Measurements from ENCODE around the gene NUSAP1.

NUSAP1 gene

DNA sequence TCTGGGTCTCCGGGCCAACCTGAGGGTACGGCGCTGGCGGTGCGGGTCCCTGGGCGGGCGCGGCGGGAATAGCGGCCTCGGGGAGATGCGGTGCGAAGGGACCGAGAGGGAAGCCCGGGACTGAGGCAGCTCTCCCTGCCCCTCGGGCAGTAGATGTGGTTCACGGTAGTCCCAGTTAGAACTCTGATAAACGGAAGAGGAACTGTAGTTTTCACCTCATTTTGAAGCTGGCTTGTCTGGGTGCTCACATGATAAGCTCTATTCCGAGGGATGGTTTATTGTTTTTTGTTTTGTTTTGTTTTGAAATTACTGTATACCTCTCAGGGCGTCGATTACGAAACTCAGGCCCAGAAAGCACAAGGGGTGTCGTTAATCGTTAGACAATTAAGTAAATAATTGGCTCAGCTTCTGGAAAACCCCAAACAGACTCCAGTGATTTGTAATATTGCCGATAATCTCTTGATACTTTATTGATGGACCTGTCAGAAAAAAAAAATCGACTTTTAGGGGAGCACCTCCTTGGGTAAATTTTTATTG, 413 bp downstream of the NUSAP1 start:
- no peak overlapping the region for H3K27ac ChIP-seq (ENCODE audit: low read length)
- no peak for DNase-seq (ENCODE audit: low read depth, low spot score)
- no peaks in the 10 kb centered on the region for H3K9me3 ChIP-seq (ENCODE audit: control insufficient read depth, insufficient read depth, low read length)
- no peaks in the 10 kb centered on the region for H3K4me1 ChIP-seq (ENCODE audit: control insufficient read depth, insufficient read depth, low read length)
- H3K36me3 ChIP-seq (ENCODE audit: control insufficient read depth, insufficient read depth, low read length) = no peaks in the 10 kb centered on the region
- no peaks in the 10 kb centered on the region for H3K27me3 ChIP-seq (ENCODE audit: control insufficient read depth, insufficient read depth, low read length)
- WGBS (ENCODE audit: insufficient coverage, insufficient read length) = no CpG with 5 or more reads among the region's 26 CpGs
- peak overlapping the region; percentile 89 for H3K4me3 ChIP-seq (ENCODE audit: low read length)

DNA sequence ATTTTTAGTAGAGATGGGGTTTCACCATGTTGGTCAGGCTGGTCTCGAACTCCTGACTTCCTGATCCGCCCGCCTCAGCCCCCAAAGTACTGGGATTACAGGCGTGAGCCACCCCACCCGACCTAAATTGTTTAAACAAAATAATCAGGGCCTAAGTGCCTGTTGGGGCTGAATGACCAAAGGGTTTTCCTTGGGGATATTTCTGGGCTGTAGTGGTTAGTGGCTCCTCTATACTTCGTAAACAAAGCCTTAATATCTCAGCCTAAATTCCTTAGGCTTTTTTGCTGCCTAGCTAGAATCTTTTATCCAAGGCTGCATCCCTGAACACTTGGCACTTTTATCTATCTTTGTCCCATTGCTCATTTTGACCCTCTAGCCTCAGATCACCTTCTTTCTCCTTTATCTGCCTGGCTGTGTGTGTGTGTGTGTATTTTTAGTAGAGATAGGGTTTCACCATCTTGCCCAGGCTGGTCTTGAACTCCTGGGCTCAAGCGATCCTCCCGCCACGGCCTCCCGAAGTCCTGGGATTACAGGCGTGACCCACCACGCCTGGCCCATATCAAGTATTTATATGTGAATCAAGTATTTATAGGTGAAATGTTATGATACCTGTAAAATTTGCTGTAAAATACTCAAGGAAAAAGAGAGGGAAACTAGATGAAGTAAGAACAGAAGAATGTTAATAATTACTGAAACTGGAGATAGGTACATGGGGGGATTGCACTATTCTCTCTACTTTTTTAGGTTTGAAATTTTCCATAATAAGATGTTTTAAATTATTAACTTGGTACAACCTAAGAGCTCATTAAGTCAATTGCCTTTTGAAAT, 1.8 kb downstream of the NUSAP1 start:
- no peak for DNase-seq (ENCODE audit: low read depth, low spot score)
- WGBS (ENCODE audit: insufficient coverage, insufficient read length) = no CpG with 5 or more reads among the region's 12 CpGs

DNA sequence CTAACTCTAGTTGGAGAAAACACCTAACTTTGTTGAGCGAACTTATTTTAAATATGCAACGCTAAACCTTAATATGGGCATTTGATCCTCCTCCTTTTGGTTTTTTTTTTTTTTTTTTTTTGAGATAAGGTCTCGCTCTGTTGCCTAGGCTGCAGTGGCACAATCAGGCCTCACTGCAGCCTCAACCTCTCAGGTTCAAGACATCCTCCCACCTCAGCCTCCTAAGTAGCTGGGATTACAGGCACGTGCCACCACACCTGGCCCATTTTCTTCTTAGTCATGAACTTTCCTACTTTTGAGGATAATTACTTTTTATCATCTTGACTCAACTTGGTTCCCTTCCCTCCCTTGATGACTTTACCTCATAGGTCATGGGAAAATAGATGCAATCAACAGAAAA, 3.9 kb downstream of the NUSAP1 start:
- Histone ChIP-seq H3K27ac (ENCODE audit: low read length) (no peak overlapping the region), H3K4me1 (ENCODE audit: control insufficient read depth, insufficient read depth, low read length) (no peaks in the 10 kb centered on the region), H3K4me3 (ENCODE audit: low read length) (no peak overlapping the region), H3K36me3 (ENCODE audit: control insufficient read depth, insufficient read depth, low read length) (peaks cover 13% of the 10 kb centered on the region), H3K27me3 (ENCODE audit: control insufficient read depth, insufficient read depth, low read length) (no peaks in the 10 kb centered on the region), H3K9me3 (ENCODE audit: control insufficient read depth, insufficient read depth, low read length) (no peaks in the 10 kb centered on the region)
- DNase-seq (ENCODE audit: low read depth, low spot score) = no peak
- no CpG with 5 or more reads among the region's 4 CpGs for WGBS (ENCODE audit: insufficient coverage, insufficient read length)

More for the DNA sequence above, 1.8 kb downstream of the NUSAP1 start:
- Histone ChIP-seq H3K27me3 (ENCODE audit: control insufficient read depth, insufficient read depth, low read length) (no peaks in the 10 kb centered on the region), H3K9me3 (ENCODE audit: control insufficient read depth, insufficient read depth, low read length) (no peaks in the 10 kb centered on the region), H3K4me3 (ENCODE audit: low read length) (peak overlapping the region; percentile 10; the same call in 1 of the 2 replicates), H3K4me1 (ENCODE audit: control insufficient read depth, insufficient read depth, low read length) (no peaks in the 10 kb centered on the region), H3K36me3 (ENCODE audit: control insufficient read depth, insufficient read depth, low read length) (0 out of 2 replicates have a peak, but pooled peaks cover 2% of the 10 kb centered on the region), H3K27ac (ENCODE audit: low read length) (no peak overlapping the region)

DNA sequence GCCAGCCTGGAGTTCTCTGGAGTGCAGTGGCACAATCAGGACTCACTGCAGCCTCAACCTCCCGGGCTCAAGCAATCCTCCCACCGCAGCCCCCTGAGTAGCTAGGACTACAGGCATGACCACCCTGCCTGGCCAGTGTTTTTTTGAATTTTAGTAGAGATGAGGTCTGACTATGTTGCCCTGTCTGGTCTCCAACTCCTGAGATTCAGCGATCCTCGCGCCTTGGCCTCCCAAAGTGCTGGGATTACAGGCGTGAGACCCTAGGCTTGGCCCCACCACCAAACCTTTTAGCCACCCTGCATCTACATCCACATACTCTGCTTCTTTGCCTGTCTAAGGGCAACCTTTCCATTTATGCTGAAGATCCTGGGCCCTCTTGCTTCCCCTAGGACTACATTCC, 4.4 kb downstream of the NUSAP1 start:
- no peaks in the 10 kb centered on the region for H3K4me1 ChIP-seq (ENCODE audit: control insufficient read depth, insufficient read depth, low read length)
- H3K36me3 ChIP-seq (ENCODE audit: control insufficient read depth, insufficient read depth, low read length) = peaks cover 18% of the 10 kb centered on the region
- no CpG with 5 or more reads among the region's 6 CpGs for WGBS (ENCODE audit: insufficient coverage, insufficient read length)
- H3K4me3 ChIP-seq (ENCODE audit: low read length) = no peak overlapping the region
- H3K9me3 ChIP-seq (ENCODE audit: control insufficient read depth, insufficient read depth, low read length) = no peaks in the 10 kb centered on the region
- H3K27me3 ChIP-seq (ENCODE audit: control insufficient read depth, insufficient read depth, low read length) = no peaks in the 10 kb centered on the region
- H3K27ac ChIP-seq (ENCODE audit: low read length) = no peak overlapping the region
- DNase-seq (ENCODE audit: low read depth, low spot score) = no peak

DNA sequence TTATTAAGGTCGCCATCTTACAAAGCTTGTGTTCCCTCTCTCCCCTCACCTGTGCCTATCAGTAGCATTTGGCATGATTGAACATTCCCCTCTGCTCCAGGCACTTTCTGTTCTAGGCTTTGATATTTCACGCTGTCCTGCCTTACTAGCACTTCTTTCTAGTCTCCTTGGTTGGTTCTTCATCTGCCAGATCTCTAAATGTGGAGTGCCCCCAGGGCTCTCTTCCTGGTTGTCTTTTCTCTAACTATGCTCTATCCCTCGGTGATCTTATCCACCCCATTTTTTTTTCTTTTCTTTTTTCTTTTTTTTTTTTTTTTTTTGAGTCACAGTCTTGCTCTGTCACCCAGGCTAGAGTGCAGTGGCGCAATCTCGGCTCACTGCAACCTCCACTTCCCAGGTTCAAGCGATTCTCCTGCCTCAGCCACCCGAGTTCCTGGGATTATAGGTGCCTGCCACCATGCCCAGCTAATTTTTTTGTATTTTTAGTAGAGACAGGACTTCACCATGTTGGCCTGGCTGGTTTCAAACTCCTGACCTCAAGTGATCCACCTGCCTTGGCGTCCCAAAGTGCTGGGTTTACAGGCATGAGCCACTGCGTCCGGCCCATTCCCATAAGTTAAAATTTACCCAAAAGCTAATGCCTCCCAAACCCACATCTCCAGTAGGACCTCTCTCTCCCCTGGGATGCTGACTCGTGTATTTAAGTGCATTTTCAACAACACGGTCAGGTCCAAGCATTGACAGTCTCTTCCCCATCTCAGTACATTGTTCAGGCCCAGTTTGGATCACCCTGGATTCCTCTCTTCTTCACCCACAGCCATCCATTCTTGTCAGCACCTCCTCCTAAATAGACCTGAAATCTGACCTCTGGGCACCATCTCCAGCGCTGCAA, 5.2 kb downstream of the NUSAP1 start:
- H3K27me3 ChIP-seq (ENCODE audit: control insufficient read depth, insufficient read depth, low read length) = no peaks in the 10 kb centered on the region
- DNase-seq (ENCODE audit: low read depth, low spot score) = no peak
- H3K4me1 ChIP-seq (ENCODE audit: control insufficient read depth, insufficient read depth, low read length) = no peaks in the 10 kb centered on the region
- no peaks in the 10 kb centered on the region for H3K9me3 ChIP-seq (ENCODE audit: control insufficient read depth, insufficient read depth, low read length)
- peaks cover 22% of the 10 kb centered on the region for H3K36me3 ChIP-seq (ENCODE audit: control insufficient read depth, insufficient read depth, low read length)
- H3K27ac ChIP-seq (ENCODE audit: low read length) = no peak overlapping the region
- H3K4me3 ChIP-seq (ENCODE audit: low read length) = no peak overlapping the region
- WGBS (ENCODE audit: insufficient coverage, insufficient read length) = no CpG with 5 or more reads among the region's 13 CpGs

DNA sequence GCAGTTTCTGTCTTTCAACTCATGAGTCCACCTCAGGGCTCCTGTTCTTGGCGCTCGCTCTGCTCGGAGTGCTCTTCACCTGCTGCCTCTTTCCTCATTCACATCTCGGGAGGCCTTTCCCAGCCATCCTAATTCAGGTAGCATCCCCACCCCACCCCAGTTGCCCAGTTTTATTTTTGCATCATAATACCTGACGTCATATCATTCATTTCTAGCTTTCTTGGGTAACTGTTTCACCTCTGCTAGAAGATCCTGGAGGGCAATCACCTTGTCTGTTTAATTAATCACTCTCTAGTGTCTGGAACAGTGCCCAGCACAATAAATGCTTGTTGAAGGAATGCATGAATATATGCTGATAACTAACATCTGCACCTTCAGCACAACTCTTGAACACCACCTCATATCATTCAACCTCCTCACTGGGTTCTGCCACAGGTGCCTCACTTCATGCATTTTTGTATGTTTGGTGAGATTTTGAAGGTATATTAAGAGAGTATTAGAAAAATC, 7.6 kb downstream of the NUSAP1 start:
- Histone ChIP-seq H3K4me1 (ENCODE audit: control insufficient read depth, insufficient read depth, low read length) (no peaks in the 10 kb centered on the region), H3K27ac (ENCODE audit: low read length) (no peak overlapping the region), H3K9me3 (ENCODE audit: control insufficient read depth, insufficient read depth, low read length) (no peaks in the 10 kb centered on the region), H3K36me3 (ENCODE audit: control insufficient read depth, insufficient read depth, low read length) (peaks cover 26% of the 10 kb centered on the region), H3K27me3 (ENCODE audit: control insufficient read depth, insufficient read depth, low read length) (no peaks in the 10 kb centered on the region), H3K4me3 (ENCODE audit: low read length) (no peak overlapping the region)
- DNase-seq (ENCODE audit: low read depth, low spot score) = no peak
- WGBS (ENCODE audit: insufficient coverage, insufficient read length) = no CpG with 5 or more reads among the region's 5 CpGs

DNA sequence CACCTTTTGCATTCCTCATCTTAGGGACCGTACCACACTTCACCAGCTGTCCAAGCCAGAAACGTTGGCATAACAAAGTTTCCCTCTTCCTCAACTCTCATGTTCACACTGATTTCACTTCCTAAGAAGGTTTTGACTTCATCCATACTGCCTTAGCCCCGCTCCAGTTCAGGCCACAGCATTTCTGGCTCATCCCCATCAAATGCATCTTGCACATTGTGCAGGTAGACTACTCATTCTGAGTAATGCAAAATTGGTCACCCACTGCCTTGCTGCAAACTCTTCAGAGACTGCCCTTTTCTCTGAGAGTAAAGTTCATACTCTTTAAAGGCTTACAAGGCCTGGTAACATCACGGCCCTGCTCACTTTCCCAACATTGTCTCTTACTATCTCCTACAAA, 8.8 kb downstream of the NUSAP1 start:
- Histone ChIP-seq H3K9me3 (ENCODE audit: control insufficient read depth, insufficient read depth, low read length) (no peaks in the 10 kb centered on the region), H3K27me3 (ENCODE audit: control insufficient read depth, insufficient read depth, low read length) (no peaks in the 10 kb centered on the region), H3K27ac (ENCODE audit: low read length) (no peak overlapping the region), H3K4me3 (ENCODE audit: low read length) (no peak overlapping the region), H3K36me3 (ENCODE audit: control insufficient read depth, insufficient read depth, low read length) (peaks cover 31% of the 10 kb centered on the region), H3K4me1 (ENCODE audit: control insufficient read depth, insufficient read depth, low read length) (no peaks in the 10 kb centered on the region)
- no CpG with 5 or more reads among the region's 4 CpGs for WGBS (ENCODE audit: insufficient coverage, insufficient read length)
- DNase-seq (ENCODE audit: low read depth, low spot score) = no peak

DNA sequence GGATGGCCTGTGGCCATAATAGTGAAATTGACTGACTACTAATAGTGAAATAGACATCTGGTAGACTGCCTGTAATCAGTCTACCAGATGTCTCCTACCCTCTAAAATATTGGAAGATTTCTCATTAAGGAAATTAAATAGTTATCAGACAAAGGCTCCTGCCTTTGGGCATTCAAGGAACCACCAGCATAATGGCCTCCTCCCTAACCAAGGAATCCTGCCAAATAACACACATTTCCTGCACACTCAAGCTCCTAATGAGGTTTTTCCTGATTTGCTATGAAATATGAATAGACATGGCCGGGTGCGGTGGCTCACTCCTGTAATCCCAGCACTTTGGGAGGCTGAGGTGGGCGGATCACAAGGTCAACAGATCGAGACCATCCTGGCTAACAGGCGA, 14.6 kb downstream of the NUSAP1 start:
- peaks cover 36% of the 10 kb centered on the region for H3K36me3 ChIP-seq (ENCODE audit: control insufficient read depth, insufficient read depth, low read length)
- H3K9me3 ChIP-seq (ENCODE audit: control insufficient read depth, insufficient read depth, low read length) = no peaks in the 10 kb centered on the region

DNA sequence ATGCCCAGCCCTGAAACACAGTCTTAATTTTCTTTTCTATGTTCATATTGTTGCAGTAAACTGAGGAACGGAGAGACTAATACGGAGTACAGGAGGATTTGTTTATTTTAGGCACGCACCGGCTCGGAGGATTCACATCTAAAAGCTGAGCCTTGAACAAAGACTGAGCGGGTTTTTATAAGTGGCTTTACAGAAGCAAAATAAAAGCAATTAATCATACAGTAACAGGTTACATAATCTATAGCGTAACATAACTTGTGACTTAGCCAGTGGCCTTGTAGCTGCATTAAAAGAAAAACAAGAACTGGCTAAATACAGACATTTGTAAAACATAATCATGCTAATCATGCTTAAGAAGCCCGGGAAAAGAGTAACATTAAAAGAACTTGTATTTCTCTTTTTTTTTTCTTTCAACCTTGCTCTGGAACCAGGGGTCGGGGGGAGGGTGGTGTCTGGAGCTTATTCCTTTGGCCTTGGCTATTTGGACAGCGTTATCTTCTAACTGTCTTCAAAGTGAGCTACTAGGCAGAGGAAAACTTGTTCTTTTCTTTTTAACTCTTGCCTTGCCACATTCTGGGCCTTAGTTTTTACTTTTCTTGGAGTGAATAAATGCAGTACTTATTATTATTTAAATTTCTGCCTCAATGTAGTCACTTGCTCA, 17.5 kb downstream of the NUSAP1 start:
- H3K4me3 ChIP-seq (ENCODE audit: low read length) = no peak overlapping the region
- peaks cover 32% of the 10 kb centered on the region for H3K36me3 ChIP-seq (ENCODE audit: control insufficient read depth, insufficient read depth, low read length)
- WGBS (ENCODE audit: insufficient coverage, insufficient read length) = no CpG with 5 or more reads among the region's 10 CpGs

More for the DNA sequence above, 14.6 kb downstream of the NUSAP1 start:
- no CpG with 5 or more reads among the region's 5 CpGs for WGBS (ENCODE audit: insufficient coverage, insufficient read length)
- H3K4me1 ChIP-seq (ENCODE audit: control insufficient read depth, insufficient read depth, low read length) = no peaks in the 10 kb centered on the region
- DNase-seq (ENCODE audit: low read depth, low spot score) = no peak
- H3K27me3 ChIP-seq (ENCODE audit: control insufficient read depth, insufficient read depth, low read length) = no peaks in the 10 kb centered on the region
- no peak overlapping the region for H3K4me3 ChIP-seq (ENCODE audit: low read length)
- H3K27ac ChIP-seq (ENCODE audit: low read length) = no peak overlapping the region

DNA sequence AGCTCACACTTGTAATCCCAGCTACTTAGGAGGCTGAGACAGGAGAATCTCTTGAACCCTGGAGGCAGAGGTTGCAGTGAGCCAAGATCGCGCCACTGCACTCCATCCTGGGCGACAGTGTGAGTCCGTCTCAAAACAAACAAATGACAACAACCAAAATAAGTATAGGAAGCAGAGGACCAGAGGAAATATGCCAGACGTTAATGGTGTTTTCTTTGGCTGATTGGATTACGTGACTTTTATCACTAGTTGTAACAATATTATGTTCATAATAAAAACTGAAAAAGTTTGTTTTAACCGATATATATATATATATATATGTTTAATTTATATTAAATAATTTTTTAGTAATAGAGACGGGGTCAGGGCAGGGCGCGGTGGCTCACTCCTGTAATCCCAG, 21.7 kb downstream of the NUSAP1 start:
- Histone ChIP-seq H3K27me3 (ENCODE audit: control insufficient read depth, insufficient read depth, low read length) (no peaks in the 10 kb centered on the region), H3K36me3 (ENCODE audit: control insufficient read depth, insufficient read depth, low read length) (peaks cover 24% of the 10 kb centered on the region), H3K9me3 (ENCODE audit: control insufficient read depth, insufficient read depth, low read length) (no peaks in the 10 kb centered on the region), H3K4me3 (ENCODE audit: low read length) (no peak overlapping the region), H3K4me1 (ENCODE audit: control insufficient read depth, insufficient read depth, low read length) (no peaks in the 10 kb centered on the region), H3K27ac (ENCODE audit: low read length) (no peak overlapping the region)
- WGBS (ENCODE audit: insufficient coverage, insufficient read length) = no CpG with 5 or more reads among the region's 10 CpGs
- DNase-seq (ENCODE audit: low read depth, low spot score) = no peak

More for the DNA sequence above, 17.5 kb downstream of the NUSAP1 start:
- no peaks in the 10 kb centered on the region for H3K4me1 ChIP-seq (ENCODE audit: control insufficient read depth, insufficient read depth, low read length)
- DNase-seq (ENCODE audit: low read depth, low spot score) = no peak
- no peaks in the 10 kb centered on the region for H3K9me3 ChIP-seq (ENCODE audit: control insufficient read depth, insufficient read depth, low read length)
- H3K27me3 ChIP-seq (ENCODE audit: control insufficient read depth, insufficient read depth, low read length) = no peaks in the 10 kb centered on the region
- no peak overlapping the region for H3K27ac ChIP-seq (ENCODE audit: low read length)

All from iPS DF 6.9 (cell line).